GM21381 (cell line): Measurements from ENCODE around the gene RAB1A.

Source experiments
- ATAC-seq: cut with Tn5 transposase; IDR thresholded peaks from one replicate; pipeline ENCODE4 v1.9.1; 2021; ENCODE audit warnings: mild to moderate bottlenecking, moderate library complexity; ENCODE audit not compliant: unreplicated experiment

RAB1A gene

DNA sequence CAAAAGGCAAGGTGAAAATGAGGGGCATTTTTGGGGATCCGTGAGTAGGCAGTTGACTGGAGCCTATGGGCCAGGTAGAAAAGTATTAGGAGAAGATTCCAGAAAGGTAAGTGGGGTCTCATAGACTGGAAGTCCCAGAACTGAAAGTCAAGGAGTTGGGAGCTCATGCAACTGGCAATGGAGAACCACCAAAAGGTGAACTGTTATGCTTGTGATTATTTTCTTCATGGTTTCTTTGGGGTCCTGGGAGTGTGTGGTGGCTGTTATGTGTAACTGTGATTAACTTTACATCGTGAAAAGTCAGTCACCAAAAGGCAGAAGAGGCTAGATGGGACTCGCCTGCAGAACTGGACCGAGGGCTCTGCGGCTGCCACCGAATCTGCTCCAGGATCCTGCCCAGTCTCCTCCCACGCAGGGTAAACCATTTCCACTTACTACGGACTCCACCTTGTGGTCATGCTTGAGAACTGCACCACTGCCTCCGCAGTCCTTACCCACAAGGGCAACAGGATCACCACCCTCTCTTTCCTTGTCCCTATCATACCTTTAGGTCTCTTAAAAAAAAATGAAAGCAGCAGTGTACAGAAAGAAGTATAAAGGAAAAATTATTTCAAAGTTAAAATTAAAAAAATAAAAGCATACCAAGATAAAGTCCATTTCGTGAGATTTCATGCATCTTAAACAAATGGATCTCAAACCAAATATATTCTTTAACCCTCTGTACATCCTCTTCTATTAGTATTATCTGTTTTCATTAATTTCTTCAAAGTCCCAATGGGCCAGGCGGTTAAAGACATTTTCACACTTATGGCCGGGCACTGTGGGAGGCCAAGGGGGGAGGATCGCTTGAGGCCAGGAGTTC is 89.3 kb downstream of the RAB1A start:
- ATAC-seq = peak; percentile 82

DNA sequence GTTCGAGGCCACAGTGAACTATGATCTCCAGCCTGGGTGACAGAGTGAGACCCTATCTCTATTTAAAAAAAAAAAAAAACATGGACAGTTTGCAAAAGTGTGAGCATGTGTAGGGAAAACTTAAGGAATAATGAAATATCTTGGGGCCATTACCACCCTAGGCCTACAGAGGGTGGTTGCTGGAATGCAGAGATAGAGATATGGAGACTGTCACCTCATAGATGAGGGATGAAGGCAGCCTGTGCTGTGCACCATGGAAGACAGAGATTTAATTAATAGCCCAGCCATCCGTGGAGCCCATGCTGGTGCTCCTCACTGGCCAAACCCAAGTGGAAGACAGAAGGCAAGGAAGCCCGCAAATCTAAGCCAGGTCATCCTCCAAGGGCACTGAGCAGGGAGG is 90.3 kb downstream of the RAB1A start:
- ATAC-seq = no peak

DNA sequence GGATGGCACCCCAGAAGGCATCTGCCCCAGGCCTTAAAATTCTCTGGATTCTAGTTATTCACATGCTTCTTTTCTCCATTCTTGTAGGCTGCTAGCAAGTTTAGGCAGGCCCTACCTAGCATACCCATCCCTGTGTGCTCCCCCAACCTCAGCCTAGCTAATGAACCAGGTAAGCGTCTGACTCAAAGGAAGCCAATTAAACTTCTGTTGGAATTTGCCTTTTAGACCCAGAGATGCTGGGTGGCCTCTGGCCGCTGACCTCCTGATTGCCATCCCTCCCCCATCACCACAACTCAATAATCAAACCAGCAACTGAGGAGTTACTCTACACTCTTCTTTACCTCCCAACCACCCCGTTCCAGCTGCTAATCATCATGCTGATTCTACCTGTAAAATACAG is 92.7 kb downstream of the RAB1A start:
- no peak for ATAC-seq
